ENCODE measurements around the gene INSYN1. TPM values are rescaled to one million over a fixed set of nuclear protein-coding genes. Genes with fewer than 3 reads are reported as not detected.
"Not testable (repeated sequence)": the region's sequence is repeated elsewhere in the genome, so short reads cannot be mapped to it uniquely, and the experiment has no call there.

Gene INSYN1
- total RNA-seq, 2 donors from 2014 or later = not detected

GRCh38 chr15:73786538-73786937, 33.4 kb upstream of the INSYN1 start:
- Mint-ChIP-seq H3K27ac (no peak overlapping the region), H3K4me1 (ENCODE audit: low read depth) (no peaks in the 10 kb centered on the region), H3K36me3 (ENCODE audit: insufficient read depth in 2 of 2) (no peaks in the 10 kb centered on the region), H3K4me3 (no peak overlapping the region), H3K27me3 (ENCODE audit: low read depth) (no peaks in the 10 kb centered on the region), H3K9me3 (no peaks in the 10 kb centered on the region)
- DNase-seq (no peak), ATAC-seq (replicated peaks in 1 of 2) (no peak)

DNA sequence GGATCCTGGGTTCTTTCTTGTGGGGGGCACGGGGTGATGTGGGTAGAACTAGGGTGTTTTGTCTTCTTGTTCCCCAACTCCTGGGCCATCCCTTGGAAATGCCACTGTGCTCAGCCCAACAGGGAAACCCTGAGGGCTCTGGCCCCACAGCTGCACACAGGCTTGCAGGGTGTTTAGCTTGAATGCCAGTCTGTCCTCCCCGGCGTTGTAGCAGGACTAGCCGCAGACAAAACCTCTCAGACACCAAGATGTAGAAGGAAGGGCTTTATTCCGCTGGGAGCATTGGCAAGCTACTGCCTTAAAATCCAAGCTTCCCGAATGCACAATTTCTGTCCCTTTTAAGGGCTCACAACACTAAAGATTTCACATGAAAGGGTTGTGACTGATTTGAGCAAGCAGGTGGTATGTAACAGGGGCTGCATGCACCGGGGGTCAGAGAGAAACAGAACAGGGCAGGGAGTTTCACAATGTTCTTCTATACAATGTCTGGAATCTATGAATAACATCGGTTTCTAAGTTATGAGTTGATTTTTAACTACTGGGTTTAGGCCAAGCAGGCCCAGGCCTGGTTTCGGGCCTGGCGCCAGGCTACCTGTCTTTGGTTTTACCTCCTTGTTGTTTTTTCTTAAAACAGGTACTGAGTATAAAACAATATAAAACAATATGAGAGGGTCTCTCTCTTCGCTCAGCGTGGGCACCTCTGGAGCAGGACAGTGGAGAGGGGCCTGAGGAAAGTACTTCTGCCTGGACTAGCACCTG, 32.3 kb upstream of the INSYN1 start:
- H3K4me3 Mint-ChIP-seq; H3K27ac Mint-ChIP-seq; DNase-seq; ATAC-seq (replicated peaks in 1 of 2); H3K27me3 Mint-ChIP-seq (ENCODE audit: low read depth); H3K36me3 Mint-ChIP-seq (ENCODE audit: insufficient read depth in 2 of 2); H3K4me1 Mint-ChIP-seq (ENCODE audit: low read depth); H3K9me3 Mint-ChIP-seq: not testable (repeated sequence)

GRCh38 chr15:73784291-73784690, 31.1 kb upstream of the INSYN1 start:
- no peaks in the 10 kb centered on the region for H3K36me3 Mint-ChIP-seq (ENCODE audit: insufficient read depth in 2 of 2)
- H3K9me3 Mint-ChIP-seq = no peaks in the 10 kb centered on the region
- no peaks in the 10 kb centered on the region for H3K27me3 Mint-ChIP-seq (ENCODE audit: low read depth)

GRCh38 chr15:73782344-73782959, 29.3 kb upstream of the INSYN1 start:
- no peaks in the 10 kb centered on the region for H3K9me3 Mint-ChIP-seq
- H3K27ac Mint-ChIP-seq = no peak overlapping the region
- DNase-seq = no peak
- H3K4me1 Mint-ChIP-seq (ENCODE audit: low read depth) = no peaks in the 10 kb centered on the region
- H3K27me3 Mint-ChIP-seq (ENCODE audit: low read depth) = no peaks in the 10 kb centered on the region
- no peaks in the 10 kb centered on the region for H3K36me3 Mint-ChIP-seq (ENCODE audit: insufficient read depth in 2 of 2)
- no peak for ATAC-seq (replicated peaks in 1 of 2)
- no peak overlapping the region for H3K4me3 Mint-ChIP-seq

More at GRCh38 chr15:73784291-73784690, 31.1 kb upstream of the INSYN1 start:
- H3K4me3 Mint-ChIP-seq = no peak overlapping the region
- H3K4me1 Mint-ChIP-seq (ENCODE audit: low read depth) = no peaks in the 10 kb centered on the region
- no peak overlapping the region for H3K27ac Mint-ChIP-seq
- DNase-seq (no peak), ATAC-seq (replicated peaks in 1 of 2) (no peak)

DNA sequence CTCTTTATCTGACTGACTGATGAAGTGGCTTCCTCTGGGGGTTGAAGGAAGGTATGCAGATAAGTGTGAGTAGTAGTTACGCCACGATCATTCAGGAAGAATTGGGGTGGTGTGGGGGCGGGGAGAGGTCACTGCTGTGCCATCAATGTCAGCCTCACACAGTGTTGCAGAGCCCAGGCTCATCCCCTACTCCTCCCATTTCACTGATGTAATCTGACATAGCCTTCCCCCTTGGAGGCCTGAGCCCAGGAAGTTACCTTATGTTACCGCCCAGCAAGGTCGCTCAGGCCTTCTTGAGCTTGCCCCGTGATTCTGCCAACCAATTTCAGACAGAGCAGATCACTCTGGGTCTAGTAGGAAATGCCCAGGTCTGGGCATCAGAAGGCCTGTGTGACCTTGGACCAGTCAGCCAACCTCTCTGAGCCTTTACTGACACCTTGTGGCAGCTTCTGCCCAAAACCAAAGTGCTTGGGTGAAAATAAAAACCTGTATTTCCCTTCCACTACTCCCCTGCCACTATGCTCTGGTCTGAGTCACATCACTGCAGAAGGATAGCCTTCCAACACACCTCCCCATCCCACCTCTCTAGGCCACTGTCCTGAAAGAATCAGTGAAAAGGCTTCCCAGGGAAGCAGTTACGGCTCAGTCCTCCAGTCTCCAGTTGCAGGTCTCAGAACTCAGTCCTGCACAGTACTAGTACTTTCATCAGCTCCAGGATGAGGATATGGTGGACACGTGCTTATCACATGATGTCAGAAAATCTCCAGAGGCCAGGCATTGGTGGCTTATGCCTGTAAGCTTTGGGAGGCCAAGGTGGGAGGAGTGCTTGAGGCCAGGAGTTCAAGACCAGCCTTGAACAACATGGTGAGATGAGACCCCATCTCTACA, 28.1 kb upstream of the INSYN1 start:
- ATAC-seq (replicated peaks in 1 of 2) = no peak
- DNase-seq = peak in 1 of 2 donors; percentile 5
- no peaks in the 10 kb centered on the region for H3K36me3 Mint-ChIP-seq (ENCODE audit: insufficient read depth in 2 of 2)
- no peaks in the 10 kb centered on the region for H3K9me3 Mint-ChIP-seq
- H3K4me1 Mint-ChIP-seq (ENCODE audit: low read depth) = no peaks in the 10 kb centered on the region
- H3K27ac Mint-ChIP-seq = no peak overlapping the region
- H3K27me3 Mint-ChIP-seq (ENCODE audit: low read depth) = no peaks in the 10 kb centered on the region
- H3K4me3 Mint-ChIP-seq = no peak overlapping the region

- no peak overlapping the region for H3K4me3 Mint-ChIP-seq
- no peak for DNase-seq
- H3K27me3 Mint-ChIP-seq (ENCODE audit: low read depth) = no peaks in the 10 kb centered on the region
- no peaks in the 10 kb centered on the region for H3K9me3 Mint-ChIP-seq
- no peak for ATAC-seq (replicated peaks in 1 of 2)
- no peaks in the 10 kb centered on the region for H3K36me3 Mint-ChIP-seq (ENCODE audit: insufficient read depth in 2 of 2)
- H3K4me1 Mint-ChIP-seq (ENCODE audit: low read depth) = no peaks in the 10 kb centered on the region
- no peak overlapping the region for H3K27ac Mint-ChIP-seq
Measured at GRCh38 chr15:73779974-73780373, 26.8 kb upstream of the INSYN1 start.

- no peaks in the 10 kb centered on the region for H3K36me3 Mint-ChIP-seq (ENCODE audit: insufficient read depth in 2 of 2)
- no peaks in the 10 kb centered on the region for H3K4me1 Mint-ChIP-seq (ENCODE audit: low read depth)
- no peak overlapping the region for H3K27ac Mint-ChIP-seq
- no peaks in the 10 kb centered on the region for H3K9me3 Mint-ChIP-seq
- no peak for ATAC-seq (replicated peaks in 1 of 2)
- DNase-seq = no peak
- no peak overlapping the region for H3K4me3 Mint-ChIP-seq
- no peaks in the 10 kb centered on the region for H3K27me3 Mint-ChIP-seq (ENCODE audit: low read depth)
Measured at GRCh38 chr15:73777741-73778140, 24.6 kb upstream of the INSYN1 start.

DNA sequence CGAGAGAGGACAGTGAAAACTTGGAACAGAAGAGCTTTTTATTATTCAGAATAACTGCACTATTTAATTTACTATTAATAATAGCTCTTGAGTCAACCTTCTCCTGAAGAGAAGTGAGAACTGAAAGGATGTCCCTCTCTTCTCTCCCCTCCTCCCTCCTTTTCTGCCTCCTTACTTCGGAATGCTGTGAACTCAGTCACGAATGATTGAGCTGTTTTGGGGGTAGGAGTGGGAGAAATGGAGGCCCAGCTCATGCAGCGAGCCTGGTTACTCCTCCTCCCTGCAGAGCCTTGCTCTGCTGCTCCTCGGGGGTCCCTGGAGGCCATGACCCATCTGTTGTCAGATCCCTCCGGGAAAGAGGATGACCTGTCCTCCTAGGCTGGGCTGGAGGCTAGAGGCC, 20.3 kb upstream of the INSYN1 start:
- H3K36me3 Mint-ChIP-seq (ENCODE audit: insufficient read depth in 2 of 2) = no peaks in the 10 kb centered on the region
- H3K27ac Mint-ChIP-seq = no peak overlapping the region
- no peaks in the 10 kb centered on the region for H3K9me3 Mint-ChIP-seq
- H3K27me3 Mint-ChIP-seq (ENCODE audit: low read depth) = no peaks in the 10 kb centered on the region
- no peak overlapping the region for H3K4me3 Mint-ChIP-seq
- ATAC-seq (replicated peaks in 1 of 2) (no peak), DNase-seq (no peak)
- no peaks in the 10 kb centered on the region for H3K4me1 Mint-ChIP-seq (ENCODE audit: low read depth)

- Mint-ChIP-seq H3K36me3 (ENCODE audit: insufficient read depth in 2 of 2) (no peaks in the 10 kb centered on the region), H3K4me1 (ENCODE audit: low read depth) (no peaks in the 10 kb centered on the region), H3K9me3 (no peaks in the 10 kb centered on the region), H3K27me3 (ENCODE audit: low read depth) (peaks cover 5% of the 10 kb centered on the region), H3K4me3 (no peak overlapping the region), H3K27ac (no peak overlapping the region)
- no peak for DNase-seq
- ATAC-seq (replicated peaks in 1 of 2) = no peak
Measured at GRCh38 chr15:73771385-73772045, 18.4 kb upstream of the INSYN1 start.

DNA sequence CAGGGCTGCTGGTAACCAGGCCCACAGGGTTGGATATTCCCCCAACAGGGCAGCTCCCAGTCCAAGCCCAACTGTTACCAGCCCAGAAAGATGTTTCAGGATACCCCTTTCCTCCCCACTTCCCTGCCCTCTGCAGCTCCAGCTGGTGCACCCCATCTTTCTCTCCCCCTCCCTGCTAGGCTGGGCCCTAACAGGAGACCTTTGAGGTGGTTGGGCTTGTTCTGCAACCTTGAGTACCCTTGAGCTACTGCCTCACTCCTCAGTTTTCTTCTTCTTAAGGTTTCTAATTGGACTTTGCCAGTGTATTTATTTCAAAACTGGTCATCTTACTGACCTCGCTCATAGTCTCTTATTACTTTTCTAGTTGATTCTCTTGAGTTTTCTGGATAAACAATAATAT, 16.9 kb upstream of the INSYN1 start:
- no peak overlapping the region for H3K27ac Mint-ChIP-seq
- H3K36me3 Mint-ChIP-seq (ENCODE audit: insufficient read depth in 2 of 2) = no peaks in the 10 kb centered on the region
- H3K27me3 Mint-ChIP-seq (ENCODE audit: low read depth) = peaks cover 15% of the 10 kb centered on the region
- DNase-seq = no peak
- H3K4me1 Mint-ChIP-seq (ENCODE audit: low read depth) = no peaks in the 10 kb centered on the region
- no peaks in the 10 kb centered on the region for H3K9me3 Mint-ChIP-seq
- no peak overlapping the region for H3K4me3 Mint-ChIP-seq
- ATAC-seq (replicated peaks in 1 of 2) = no peak

DNA sequence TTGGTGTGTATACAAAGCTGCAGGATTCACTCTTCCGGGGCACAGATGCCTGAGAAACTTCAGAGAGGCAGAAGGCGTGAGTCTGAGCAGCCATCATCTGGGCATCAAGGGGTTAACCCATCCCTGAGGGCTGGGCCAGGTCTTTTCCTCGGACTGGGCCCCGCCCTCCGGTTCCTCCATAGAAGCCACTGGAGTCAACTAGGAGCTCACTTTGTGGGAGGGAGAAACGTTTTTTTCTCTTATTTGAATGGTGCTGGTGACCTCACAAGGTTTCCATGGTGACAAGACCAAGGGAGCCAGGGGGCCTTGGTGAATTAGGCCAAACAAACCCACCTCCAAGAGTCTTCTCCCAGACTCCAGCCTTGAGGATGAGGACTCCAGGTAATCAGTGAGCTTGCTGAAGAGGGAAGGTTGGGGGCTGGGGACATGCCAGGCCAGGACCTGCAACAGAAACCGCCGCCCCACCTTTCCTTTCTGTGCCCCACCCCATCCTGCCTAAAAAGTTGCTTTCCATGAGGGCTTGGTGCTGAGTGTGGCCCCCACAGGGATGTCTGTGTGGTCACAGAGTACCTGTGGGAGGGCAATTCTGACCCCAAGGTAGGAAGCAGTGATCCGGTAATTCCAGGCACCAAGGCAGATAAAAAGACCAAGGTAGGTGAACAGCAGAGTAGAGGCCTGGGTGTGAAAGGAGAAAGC, 14.8 kb upstream of the INSYN1 start:
- Mint-ChIP-seq H3K4me1 (ENCODE audit: low read depth) (no peaks in the 10 kb centered on the region), H3K4me3 (no peak overlapping the region), H3K9me3 (no peaks in the 10 kb centered on the region), H3K27me3 (ENCODE audit: low read depth) (peaks cover 15% of the 10 kb centered on the region), H3K27ac (no peak overlapping the region), H3K36me3 (ENCODE audit: insufficient read depth in 2 of 2) (no peaks in the 10 kb centered on the region)
- DNase-seq = no peak
- ATAC-seq (replicated peaks in 1 of 2) = no peak

- H3K36me3 Mint-ChIP-seq (ENCODE audit: insufficient read depth in 2 of 2) = no peaks in the 10 kb centered on the region
- no peak overlapping the region for H3K4me3 Mint-ChIP-seq
- peaks cover 15% of the 10 kb centered on the region for H3K27me3 Mint-ChIP-seq (ENCODE audit: low read depth)
- no peaks in the 10 kb centered on the region for H3K4me1 Mint-ChIP-seq (ENCODE audit: low read depth)
- no peak for DNase-seq
- H3K27ac Mint-ChIP-seq = no peak overlapping the region
- H3K9me3 Mint-ChIP-seq = no peaks in the 10 kb centered on the region
- ATAC-seq (replicated peaks in 1 of 2) = no peak
Measured at GRCh38 chr15:73766598-73766997, 13.4 kb upstream of the INSYN1 start.

All from activated T-cell treated with anti-CD3 and anti-CD28 coated beads, Interleukin-2, amount 50 U/mL, for 72 hours (primary cell).